AG08395 (cell line): ENCODE results near the gene MMP24.

Experiments used
- DNase-seq: peaks from one replicate; pipeline ENCODE4 v3.0.0; 2012; ENCODE audit warnings: mixed read lengths, low spot score

Gene MMP24

DNA sequence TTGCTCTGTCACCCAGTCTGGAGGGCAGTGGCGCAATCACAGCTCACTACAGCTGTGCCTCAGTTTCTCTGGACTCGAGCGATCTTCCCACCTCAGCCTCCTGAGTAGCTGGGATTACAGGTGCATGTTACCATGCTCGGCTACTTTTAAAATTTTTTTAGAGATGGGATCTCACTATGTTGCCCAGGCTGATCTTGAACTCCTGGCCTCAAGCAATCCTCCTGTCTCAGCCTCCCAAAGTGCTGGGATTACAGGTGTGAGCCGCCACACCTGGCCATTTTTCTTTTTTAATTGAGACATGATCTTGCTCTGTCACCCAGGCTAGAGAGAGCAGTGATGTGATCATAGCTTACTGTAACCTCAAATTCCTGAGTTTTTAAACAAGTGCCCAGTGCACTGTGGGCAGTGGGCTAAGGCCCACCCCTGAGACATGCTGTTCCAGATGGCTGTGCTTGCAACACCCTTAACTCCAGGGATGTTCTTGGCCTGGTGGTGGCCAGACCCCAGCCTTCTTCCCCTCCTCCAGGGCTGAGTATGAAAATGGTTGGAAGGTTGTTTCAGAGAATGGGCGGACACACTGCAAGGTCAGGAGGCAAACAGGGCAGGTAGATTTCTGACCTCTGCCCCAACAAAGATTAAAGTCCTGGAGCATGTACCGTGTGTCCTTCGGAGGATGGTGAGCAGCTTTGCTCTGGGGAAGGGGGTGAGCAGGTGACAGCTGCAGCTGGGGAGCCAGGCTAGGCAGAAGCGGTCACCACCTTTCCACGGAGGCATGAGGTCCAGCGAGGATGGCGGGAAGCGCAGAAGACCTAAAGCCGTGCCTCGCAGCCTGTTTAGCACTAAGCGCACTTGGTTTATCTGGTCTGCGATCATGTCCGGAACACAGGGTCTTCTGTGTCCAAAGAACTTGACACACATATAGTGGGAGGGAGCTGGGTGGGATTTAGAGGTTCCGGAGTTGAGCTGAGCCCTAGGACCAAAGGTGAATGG, 67.1 kb downstream of the MMP24 start:
- DNase-seq: no peak

DNA sequence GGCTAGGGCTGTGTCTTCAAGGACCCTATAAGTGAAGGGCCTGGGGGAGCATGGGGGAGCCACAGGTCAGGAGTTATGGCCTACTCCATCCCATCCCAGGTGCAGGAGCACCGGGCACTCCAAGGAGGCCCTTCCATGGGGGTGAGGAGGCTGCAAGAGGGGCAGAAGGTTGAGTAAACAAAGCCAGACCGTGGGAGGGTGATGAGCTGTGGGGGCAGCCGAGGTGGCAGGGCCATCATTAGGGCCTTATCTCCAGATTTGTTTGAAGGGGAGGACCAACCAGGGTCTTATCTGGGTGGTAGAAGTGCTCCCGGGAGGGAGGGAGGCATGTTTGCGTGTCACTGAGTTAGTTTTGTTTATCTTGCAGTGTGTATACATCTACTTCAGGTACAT, 67.8 kb downstream of the MMP24 start:
- DNase-seq: no peak

DNA sequence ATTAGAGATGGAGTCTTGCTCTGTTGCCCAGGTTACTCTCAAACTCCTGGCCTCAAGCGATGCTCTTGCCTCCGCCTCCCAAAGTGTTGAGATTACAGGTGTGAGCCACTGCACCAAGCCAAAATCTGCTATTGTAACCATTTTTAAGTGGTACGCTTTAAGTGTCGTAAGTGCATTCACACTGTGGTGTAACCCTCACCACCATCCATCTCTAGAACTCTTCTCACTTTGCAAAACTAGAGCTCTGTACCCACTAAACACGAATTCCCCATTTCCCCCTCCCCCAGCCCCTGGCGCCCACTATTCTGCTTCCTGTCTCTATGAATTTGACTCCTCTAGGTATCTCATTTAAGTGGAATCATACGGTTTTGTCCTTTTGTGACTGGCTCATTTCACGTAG, 68.6 kb downstream of the MMP24 start:
- no peak for DNase-seq

DNA sequence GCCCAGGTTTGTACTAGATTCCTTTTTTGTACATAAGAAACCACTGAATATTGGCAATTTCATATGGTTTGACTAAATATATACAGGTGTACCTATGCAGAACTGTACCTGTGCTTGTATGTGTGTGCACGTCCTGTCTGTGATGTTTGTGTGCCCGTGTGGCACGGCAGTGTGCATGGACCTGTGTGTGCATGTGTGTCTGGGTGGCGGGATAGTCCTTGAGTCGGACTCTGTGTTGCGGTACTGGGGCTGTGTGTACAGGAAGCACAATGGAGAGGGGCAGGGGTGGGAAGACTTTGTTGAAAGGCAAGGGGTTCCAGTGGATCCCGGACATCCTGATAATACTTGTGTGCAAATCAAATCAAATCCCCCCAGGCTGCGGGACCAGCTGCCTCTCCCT, 69.2 kb downstream of the MMP24 start:
- DNase-seq: no peak

DNA sequence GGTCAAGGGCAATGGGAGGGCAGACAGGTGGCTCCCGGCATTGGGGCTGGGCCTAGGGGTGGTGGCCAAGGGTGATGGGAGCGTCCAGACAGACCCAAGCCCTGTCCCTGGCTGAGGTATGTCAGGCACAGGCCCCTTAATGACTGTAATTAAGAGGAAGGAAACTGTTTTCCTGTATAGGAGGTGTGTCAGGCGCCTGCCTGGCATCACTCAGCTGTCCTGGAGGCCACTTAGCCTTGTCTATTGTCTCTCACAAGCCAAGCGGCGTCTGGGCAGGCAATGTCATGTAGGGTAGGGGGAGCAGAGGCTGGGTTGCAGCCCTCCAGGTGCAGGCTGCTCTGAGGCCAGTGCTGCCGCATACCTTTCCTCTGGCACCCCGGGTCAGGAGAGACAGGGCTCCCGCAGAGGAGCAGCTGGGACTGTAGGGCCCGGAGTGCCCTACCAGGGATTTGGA, 69.6 kb downstream of the MMP24 start:
- DNase-seq: no peak

DNA sequence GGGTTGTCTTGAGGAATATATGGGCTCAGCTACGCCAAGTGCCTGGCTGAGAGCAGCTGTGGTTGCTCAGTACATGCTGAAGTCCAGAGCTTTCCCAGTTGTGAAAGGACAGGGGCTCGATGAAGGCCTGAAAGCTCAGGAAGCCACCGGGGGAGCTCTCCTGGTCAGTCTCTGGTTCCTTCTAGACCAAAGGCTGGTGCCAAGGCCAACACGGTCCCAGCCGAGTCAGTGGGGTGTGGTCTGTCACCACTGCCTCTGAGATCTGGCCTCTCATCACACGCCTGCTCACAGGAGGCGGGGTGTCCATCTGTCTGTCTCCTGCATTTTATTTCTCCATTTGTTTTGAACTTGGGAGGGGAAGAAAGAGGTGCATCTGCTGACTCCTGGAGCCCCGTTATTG, 70.7 kb downstream of the MMP24 start:
- peak; percentile 62 for DNase-seq

DNA sequence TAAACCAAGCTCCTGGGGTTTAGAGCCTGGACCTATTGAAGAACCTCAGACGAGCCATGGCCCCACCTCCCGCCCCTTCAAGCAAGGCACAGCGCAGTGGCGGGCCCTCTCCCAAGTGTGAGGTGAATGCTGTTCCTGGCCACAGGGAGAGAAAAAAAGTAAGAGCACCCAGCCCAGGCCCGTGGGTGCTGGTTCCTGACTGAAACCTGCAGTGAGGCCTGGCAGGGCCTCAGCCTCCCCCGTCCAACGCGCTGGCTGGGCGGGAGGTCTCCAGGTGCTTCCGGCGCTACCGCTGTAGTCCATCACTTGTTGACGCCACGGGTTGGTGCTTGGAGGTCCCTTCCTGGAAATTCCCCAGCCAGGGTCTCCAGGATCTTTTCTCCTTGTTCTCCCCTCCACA, 71.2 kb downstream of the MMP24 start:
- DNase-seq: no peak

DNA sequence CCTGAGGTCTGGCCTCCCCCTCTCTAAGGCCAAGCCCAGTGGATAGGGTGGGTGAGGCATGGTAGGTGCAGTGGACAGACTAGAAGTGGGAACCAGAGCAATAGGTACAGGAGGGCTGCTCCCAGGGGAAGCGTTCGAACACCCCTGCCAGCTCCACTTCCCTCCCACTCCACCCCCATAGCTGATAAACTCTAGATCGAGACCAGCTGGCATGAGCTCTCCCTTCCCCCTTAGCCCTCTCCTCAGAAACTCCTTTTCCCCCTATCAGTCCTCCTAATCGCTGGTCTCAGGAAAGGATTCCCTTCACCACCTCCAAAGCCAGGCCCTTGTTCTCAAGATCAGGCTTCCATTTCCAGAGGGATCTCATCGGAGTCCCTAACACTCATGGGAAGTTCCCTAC, 71.8 kb downstream of the MMP24 start:
- DNase-seq: no peak

DNA sequence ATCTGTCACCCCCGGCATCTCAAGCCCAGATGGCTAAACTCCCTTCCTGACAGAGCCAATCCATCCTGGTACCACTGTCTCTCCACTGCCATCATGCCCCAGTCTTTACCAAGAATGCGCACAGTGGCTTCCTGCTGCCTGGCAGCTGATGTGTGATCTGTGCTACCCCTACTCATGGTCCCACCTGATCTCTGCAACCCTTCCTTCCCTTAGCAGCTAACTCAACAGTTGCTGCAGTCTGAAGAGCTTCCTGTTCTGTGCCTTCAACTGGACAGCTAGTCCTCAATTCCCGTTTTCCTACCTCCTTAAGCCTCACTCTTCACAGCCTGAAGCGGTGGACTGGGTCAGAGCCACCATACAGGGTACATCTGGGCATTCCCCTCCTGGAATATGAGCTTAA, 73.3 kb downstream of the MMP24 start:
- no peak for DNase-seq

DNA sequence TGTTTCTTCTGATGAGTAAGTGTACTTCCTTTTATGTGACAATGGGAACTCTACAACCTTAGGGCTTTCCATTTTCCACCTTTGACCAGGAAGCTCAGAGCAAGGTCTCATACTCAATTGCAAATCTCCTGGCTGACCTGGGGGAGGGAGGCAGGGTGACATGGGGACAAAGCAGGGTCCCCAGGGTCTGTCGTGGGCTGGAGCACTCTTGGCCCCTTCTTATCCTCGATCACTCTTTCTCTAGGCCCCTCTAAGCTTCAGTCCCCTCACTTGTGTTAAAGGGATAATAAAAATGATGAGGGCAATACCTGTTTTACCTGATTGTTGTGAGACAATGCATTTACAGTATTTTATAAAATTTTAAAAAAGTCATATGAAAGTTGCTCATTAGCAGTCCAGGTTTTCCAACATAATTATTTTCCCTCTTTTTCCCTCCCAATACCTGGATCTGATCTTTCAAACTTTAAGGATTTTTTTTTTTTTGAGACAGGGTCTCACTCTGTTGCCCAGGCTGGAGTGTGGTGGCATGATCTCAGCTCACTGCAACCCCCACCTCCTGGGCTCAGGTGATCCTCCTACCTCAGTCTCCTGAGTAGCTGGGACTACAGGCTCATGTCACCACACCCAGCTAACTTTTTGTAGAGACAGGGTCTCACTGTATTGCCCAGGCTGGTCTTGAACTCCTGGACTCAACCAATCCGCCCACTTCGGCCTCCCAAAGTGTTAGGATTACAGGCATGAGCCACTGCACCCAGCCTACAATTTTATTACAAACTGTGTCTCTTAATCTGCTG, 74.2 kb downstream of the MMP24 start:
- no peak for DNase-seq

DNA sequence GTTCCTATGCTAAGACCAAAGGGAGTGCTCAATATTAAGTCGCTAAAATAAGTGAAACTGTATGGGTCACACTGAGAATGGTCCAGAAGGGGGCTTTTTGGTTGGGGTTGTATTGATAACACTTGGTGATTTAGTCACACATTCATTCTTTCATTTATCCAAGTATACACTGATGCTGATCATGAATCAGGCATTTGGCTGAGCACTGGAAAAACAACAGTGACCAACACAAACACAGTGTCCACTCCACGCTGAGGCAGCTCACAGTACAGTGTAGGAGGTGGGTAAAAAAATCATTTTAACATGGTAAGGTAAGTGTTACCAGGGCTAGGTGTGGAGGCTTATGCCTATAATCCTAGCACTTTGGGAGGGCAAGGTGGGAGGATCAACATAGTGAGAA, 74.9 kb downstream of the MMP24 start:
- DNase-seq: no peak

DNA sequence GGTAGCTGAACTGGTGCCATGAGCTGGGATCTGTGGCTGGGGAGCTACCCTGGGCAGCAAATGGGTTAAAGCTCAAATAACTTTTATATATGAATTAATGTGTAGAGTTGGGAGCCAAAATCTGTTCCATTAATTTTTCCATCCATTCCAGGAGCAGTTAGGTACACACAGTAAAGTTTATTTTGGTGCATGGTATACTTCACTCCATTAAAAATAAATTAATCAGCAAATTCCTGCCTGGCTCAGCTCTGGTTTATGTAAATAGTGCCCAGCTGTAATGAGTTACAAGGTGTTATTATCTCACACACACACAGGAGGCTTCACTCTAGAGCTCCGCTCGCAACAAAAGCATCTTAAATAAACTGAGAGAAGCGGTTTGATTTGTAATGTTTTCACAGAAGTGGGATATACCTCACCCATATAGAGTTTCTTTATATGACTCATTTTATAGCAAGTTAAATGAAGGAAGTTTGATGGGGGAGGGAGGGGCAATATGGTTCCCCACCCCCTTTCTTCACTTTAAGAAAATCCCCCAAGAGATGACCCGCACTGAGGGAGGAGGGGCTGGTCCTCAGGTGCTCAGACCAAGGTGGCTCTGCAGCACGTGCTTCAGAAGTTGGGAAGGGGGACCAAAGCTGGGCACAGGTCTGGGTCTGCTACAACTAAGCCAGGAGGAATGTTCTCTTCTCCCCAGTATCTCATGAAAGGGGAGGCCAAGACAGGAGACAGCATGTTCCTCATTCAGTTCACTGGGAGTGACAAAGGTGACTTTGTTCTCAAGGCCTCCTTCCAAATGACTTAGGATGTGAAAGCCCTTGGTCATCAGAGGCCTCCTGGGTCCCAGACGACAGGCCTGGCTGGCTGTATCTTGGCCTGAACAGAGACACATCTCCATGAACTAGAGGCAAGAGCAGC, 76.2 kb downstream of the MMP24 start:
- no peak for DNase-seq

DNA sequence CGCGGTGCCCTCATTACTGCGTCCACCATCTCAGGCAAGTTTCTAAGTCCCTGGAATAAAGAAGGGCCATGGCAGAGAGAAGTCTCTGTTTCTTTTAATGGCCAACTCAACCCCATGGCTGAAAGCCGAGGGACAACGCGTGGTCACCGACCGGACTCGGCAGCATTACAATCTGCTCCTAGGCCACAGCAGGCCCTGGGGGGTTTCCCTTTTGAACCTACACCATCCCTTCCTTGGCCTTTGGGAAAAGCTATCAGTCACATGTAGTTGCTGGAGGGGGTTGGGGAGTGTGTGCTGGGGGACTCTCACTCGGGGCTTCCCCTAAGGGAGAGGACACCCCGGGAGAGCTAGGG, 76.9 kb downstream of the MMP24 start:
- DNase-seq: no peak

DNA sequence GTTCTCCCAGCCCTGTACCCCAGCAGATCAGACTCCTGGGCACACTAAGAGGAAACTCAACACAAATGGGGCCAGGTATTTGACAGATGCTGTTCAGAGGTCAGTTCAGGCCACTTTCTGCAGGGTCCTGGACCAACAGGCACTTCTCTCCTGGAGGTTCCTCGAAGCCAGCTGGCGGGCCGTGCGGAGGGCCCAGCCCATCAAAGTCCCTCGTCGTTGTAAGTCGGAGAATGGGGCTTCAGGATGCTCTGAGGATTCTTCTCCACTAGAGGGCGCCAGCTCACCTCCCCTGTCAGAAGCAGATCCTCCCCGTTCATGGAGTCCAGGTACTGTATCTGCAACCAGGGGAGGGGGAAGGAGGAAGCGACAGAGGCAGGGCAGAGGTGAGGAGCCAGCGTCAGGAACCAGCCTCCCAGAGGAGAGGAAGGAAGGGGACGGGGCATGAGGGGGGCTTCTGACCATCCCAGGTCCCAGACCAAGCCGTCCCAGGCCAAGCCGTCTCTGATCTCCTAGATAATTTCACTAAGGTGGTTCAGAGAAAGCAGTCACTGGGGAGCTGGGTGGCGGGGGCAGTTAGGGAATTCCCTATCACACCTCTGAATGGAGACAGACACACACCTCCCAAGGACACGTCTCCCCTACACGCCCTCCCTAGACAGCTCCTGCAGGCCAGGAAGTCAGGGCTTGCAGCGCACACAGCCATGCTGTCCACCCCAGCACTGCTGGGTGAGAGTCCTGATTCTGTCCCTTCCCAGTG, 77.4 kb downstream of the MMP24 start:
- peak; percentile 84 for DNase-seq

DNA sequence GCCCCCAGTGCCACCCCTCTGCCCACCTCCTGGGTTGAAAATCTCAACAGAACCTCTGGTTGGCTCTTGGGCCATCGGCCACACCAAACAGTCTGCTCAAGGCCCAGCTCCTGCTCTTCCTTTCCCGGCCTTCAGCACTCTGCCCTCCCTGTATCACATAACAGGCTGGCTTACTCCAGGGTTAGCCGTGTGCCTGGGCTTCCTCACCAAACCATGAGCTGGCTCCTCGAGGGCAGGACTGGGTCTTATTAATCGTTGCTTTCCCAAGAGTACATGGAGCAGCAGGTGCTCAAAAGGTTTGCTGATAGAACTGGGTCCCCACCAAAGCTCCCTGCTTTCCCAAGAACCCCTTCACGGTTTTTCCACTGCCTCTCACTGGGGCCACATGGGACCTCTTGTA, 78.5 kb downstream of the MMP24 start:
- DNase-seq: no peak

DNA sequence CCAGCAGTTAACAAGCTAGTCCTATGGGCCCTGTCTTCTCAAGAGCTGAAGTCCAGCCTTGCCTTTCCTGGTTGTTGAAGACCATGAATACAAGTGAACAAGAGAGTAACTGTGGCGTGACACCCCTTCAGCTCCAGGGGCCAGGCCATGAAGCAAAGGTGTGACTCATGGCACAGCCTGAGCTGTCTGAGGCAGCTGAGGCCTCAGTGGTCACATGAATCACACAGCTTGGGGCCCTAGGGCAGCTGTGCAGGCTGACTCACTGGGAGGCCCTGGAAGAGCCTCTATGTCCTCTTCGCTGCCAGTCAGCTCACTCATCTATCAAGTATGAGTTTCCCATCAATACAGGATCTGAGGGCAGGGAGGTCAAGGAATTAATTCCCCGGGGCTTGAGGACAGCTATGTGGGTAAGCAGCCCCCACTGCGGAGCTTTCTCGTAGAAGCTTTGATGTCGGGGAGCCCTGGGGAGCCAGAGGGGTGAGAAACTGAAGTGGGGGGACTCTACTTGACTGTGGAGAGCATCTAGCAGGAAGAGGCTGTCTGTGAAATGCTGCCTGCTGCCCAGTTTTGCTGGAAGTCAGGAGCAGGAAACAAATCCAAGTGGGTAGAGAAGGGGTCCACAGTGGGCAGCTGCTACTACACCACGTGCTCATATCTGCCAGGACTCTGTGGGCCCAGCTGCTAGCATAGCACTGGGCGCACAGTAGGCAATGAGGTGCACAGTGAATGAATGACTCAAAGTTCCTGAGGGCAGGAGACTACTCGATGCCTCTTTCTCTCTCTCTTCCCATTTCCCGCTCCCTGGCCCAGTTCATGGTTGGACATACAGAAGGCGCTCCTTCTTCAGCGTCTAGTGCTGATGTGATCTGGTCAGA, 79.4 kb downstream of the MMP24 start:
- peak; percentile 97 for DNase-seq

DNA sequence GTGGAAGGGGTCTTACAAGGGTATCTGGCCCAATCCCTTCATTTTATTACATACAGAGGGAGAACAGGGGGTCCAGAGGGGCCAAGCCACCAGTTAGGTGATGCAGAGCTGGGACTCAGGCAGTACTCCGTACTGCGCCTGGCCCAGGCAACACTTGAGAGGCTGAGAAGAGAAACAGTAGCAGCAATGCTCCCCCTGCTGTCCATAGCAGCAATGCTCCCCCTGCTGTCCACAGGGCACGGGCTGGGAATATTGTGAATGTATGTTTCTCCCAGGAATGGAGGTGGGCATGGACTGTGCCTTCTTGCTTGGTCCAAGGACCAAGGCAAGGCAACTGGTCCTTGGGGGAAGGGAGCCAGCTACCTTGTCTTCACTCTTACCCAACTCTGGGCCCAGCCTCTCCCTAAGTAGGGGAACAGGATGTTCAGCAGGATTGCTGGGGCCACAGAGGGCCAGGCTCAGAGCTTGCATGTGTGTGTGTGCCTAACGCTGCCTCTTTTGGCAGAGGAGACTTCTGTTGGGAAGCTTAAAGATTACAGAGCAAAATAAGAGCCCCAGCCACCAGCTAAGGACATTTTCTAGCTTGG, 80.5 kb downstream of the MMP24 start:
- DNase-seq: peak; percentile 38

DNA sequence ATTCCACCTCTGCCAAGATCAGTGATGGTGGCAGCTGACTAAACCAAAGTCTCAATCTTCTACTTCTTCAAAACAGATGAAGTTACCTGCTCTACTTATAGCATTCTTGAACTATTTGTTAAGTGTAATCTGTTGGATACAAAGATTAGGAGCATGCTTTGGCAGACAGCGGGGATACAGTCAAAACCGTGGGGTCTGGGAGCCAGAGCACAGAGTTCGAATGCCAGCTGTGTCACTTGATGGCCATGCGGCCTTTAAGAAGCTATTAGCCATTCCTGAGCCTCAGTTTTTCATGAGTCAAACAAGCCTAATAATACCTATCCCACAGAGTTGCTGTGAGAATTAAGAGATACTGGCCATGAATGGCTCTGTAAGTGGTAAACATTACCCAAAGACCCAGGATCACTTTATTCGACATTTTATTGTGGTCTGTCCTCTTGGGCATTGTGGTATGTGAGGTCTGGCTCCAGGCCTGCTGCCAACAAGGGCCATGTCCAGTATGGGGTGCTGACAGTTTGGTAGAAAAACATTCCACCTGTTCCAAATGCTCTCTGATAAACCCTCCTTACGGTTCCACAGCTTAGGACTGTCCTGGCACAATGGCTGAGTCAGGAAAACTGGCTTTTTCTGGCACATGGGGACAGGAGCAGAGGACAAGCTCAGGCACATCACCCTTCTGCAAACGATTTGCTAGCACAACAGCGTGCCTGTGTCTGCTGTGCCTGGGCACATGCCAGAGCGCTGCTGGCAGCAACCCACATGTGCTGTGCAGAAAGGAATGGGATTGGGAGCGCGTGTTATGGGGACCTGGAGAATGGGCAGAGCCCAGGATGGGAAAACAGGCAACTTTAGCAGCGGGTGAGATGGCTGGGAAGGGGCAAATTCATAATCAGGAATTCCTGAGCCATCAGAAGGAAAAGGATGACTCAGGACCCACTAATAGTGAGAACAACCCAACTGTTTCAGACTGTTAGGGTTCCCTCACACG, 81.5 kb downstream of the MMP24 start:
- peak; percentile 79 for DNase-seq

DNA sequence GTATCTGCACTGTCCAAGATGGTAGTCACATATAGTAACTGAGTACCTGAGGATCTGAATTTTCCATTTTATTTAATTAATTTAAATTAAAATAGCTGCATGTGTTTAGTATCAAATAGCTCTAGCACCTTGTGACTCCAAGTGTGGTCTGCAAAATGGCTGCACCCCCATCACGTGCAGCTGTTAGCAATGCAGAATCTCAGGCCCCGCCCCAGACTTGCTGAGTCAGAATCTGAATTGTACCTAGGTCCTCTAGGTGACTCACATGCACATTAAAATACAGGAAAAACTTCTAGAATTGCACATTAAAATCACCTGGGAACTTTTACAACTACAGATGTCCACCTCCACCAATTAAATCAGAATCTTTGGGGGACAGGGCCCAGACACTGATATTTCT, 84.9 kb downstream of the MMP24 start:
- no peak for DNase-seq
